ENCODE results near the gene TBPL1. TPM values are rescaled to one million over a fixed set of nuclear protein-coding genes. Genes with fewer than 3 reads are reported as not detected.

TBPL1 gene
- total and polyA plus RNA-seq, 12 donors = 9.0 to 18.9 (median 14.4) TPM

DNA sequence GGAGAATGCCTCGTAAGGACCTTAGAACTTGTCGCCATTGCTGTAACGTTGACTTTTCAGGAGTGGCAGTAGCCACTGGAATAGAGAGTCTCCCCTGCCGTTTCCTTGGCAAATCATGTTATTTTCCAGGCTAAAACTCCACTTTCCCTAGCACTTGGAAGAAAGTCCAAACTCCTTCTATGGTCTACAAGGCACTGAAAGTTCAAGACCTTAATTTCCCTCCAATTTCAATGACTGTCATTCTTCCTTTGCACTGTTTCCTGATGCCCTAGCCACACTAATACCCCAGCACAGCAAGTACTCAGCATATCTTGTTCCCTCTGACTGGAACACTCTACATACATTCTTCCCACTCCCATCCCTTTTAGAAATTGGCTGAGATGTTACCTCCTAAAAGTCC lies 1.8 kb upstream of the TBPL1 start:
- WGBS, 2 donors = 81 to 84% methylated on average over 4 of the region's 4 CpGs
- intact Hi-C loops (cut with DNase I) = no loop called here
- TF ChIP-seq, protein P1, sequence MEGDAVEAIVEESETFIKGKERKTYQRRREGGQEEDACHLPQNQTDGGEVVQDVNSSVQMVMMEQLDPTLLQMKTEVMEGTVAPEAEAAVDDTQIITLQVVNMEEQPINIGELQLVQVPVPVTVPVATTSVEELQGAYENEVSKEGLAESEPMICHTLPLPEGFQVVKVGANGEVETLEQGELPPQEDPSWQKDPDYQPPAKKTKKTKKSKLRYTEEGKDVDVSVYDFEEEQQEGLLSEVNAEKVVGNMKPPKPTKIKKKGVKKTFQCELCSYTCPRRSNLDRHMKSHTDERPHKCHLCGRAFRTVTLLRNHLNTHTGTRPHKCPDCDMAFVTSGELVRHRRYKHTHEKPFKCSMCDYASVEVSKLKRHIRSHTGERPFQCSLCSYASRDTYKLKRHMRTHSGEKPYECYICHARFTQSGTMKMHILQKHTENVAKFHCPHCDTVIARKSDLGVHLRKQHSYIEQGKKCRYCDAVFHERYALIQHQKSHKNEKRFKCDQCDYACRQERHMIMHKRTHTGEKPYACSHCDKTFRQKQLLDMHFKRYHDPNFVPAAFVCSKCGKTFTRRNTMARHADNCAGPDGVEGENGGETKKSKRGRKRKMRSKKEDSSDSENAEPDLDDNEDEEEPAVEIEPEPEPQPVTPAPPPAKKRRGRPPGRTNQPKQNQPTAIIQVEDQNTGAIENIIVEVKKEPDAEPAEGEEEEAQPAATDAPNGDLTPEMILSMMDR (IDR thresholded peaks at IDR 0.05) = no peak

DNA sequence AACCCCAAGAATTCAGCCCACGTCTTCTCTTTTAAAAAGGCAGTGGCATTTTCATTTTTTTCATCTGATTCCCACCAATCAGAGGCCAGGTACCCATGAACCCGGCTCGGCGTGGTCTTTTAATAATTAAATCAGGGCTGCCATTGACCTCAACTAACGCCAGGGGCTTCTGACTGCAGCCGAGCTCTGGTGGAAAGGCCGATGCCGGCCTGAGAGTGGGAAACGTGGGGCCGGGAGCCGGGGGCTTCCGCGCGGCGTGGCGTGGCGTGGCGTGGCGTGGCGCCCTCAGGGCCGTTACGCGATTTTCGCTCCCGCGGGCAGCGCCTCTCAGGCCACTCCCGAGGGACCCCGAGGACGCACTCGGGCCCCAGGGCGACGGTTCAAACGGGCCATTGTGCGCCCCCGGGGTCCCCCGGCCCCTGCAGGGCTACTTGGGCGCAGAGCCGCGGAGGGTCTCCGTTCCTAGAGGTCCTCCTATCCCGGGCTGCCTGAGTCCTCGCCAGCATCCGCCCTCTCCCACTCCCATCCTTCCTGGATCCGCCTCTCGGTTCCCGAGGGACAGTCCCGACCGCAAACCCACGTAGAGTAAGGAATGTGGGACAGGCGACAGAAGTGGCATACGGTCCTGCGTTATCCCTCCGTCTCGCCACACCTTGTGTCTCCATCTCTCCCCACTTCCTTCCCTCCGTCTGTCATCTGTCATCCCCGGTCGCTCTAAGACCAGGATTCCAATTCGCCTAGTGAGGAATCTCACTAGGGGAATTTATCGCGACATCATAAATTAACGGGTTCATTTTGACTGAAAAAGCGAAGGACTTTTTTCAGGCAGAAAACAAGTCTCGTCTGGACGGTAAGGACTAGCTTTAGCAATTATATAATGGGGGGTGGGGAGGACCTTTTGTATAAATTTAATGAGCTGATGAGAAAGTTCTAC lies 876 bp upstream of the TBPL1 start:
- no peaks in the 10 kb centered on the region for H3K9me3 ChIP-seq
- peaks cover 0 to 37% (median 30%) of the 10 kb centered on the region in 9 donors for H3K4me1 ChIP-seq
- ATAC-seq = peak; percentile 53 to 79 (median 68)
- peak; percentile 68 to 71 for DNase-seq
- TF ChIP-seq, protein P1 (IDR thresholded peaks at IDR 0.05) = peak; percentile 19 to 62 (median 40)
- H3K36me3 ChIP-seq = no peaks in the 10 kb centered on the region
- no peaks in the 10 kb centered on the region for H3K27me3 ChIP-seq
- H3K27ac ChIP-seq = peak overlapping the region; percentile 82 to 99 (median 96)
- WGBS, 2 donors = 0% methylated on average over 60 to 65 of the region's 65 CpGs
- H3K4me3 ChIP-seq = peak overlapping the region; percentile 73 to 98 (median 88)
- intact Hi-C loops (cut with DNase I) = no loop called here

More for the DNA sequence above, 1.8 kb upstream of the TBPL1 start:
- Histone ChIP-seq H3K4me1 (peaks cover 0 to 35% (median 28%) of the 10 kb centered on the region in 9 donors), H3K9me3 (no peaks in the 10 kb centered on the region), H3K4me3 (peak overlapping the region in 9 of 10 donors; percentile 73 to 98 (median 87)), H3K27me3 (no peaks in the 10 kb centered on the region), H3K27ac (peak overlapping the region; percentile 82 to 99 (median 96)), H3K36me3 (no peaks in the 10 kb centered on the region)
- no peak for DNase-seq
- peak in 2 of 8 donors; percentile 20 to 47 for ATAC-seq

DNA sequence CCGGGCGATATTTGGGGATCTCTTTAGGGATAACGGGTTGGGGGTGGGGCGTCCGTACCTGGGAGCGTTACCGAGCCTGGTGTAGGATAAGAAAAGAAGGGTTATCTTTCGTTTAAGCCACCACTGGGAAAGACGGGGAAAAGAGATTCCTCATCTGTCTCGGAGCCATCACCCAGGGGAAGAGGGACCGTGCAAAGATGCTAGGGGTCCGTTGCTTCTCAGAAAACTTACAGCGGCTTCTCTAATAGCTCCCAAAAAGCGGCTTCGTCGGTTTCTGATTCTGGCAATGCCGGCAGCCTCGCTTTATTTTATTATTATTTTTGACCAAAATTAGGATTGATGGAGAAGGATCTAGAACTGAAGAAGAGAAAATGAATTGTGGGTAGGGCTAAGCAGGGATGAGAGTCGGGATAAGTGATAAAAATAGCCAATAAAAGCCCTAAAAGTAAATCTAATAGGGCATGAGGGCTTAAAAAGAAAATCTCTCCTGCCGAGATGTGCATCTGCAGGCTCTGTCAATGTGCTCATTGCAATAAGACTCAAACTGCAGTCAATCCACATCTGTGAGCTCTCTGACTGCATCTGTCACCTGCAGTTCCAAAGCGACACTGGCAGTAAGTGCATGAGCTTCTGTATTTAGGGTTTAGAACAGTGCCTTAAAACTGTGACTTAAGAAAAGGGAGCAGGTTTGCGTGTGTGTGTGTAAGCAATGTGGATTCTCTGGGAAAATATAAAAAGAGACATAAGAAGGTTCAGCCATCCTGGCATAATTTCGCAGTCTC lies 801 bp downstream of the TBPL1 start:
- Histone ChIP-seq H3K36me3 (no peaks in the 10 kb centered on the region), H3K4me3 (peak overlapping the region; percentile 73 to 98 (median 88)), H3K9me3 (no peaks in the 10 kb centered on the region), H3K27me3 (no peaks in the 10 kb centered on the region), H3K4me1 (peaks cover 0 to 53% (median 40%) of the 10 kb centered on the region in 9 donors), H3K27ac (peak overlapping the region in 9 of 10 donors; percentile 92 to 99 (median 96))
- DNase-seq (no peak), ATAC-seq (no peak)
- 8 to 9% methylated on average over 23 of the region's 23 CpGs for WGBS, 2 donors
- intact Hi-C loops (cut with DNase I) = no loop called here
- TF ChIP-seq, protein P1 (IDR thresholded peaks at IDR 0.05) = no peak

All from heart right ventricle (tissue), 16 donors.